Neuronal stem cell (in vitro differentiated cells): ENCODE results near the gene SPEM2.
"Not testable (repeated sequence)": the region's sequence is repeated elsewhere in the genome, so short reads cannot be mapped to it uniquely, and the experiment has no call there.

Experiments used
- DNase-seq: peaks from one replicate; pipeline ENCODE4 v3.0.0-alpha.2; 2013; ENCODE audit warnings: low spot score
- H2AFZ ChIP-seq: one replicate; pipeline ENCODE4 v1.6.1; 2013; ENCODE audit warnings: mild to moderate bottlenecking, low read length, inconsistent platforms
- H2AK5ac ChIP-seq: 2 replicates; pipeline ENCODE4 v1.6.1; 2013; ENCODE audit warnings: low read depth, mild to moderate bottlenecking, inconsistent platforms, low read length, moderate library complexity, mixed read lengths
- H2BK120ac ChIP-seq: 2 replicates; pipeline ENCODE4 v1.6.1; 2013; ENCODE audit warnings: low read depth, mild to moderate bottlenecking, inconsistent platforms, low read length, moderate library complexity, mixed read lengths
- H2BK12ac ChIP-seq: one replicate; pipeline ENCODE4 v1.6.1; 2013; ENCODE audit warnings: low read length, inconsistent platforms
- H2BK15ac ChIP-seq: 2 replicates; pipeline ENCODE4 v1.6.1; 2013; ENCODE audit warnings: mild to moderate bottlenecking, low read length, inconsistent platforms, mixed read lengths
- H2BK5ac ChIP-seq: one replicate; pipeline ENCODE4 v1.6.1; 2013; ENCODE audit warnings: inconsistent platforms, mild to moderate bottlenecking, low read length, moderate library complexity
- H3K14ac ChIP-seq: one replicate; pipeline ENCODE4 v1.6.1; 2013; ENCODE audit warnings: low read length, inconsistent platforms
- H3K18ac ChIP-seq: 2 replicates; pipeline ENCODE4 v1.6.1; 2013; ENCODE audit warnings: low read length, inconsistent platforms
- H3K23ac ChIP-seq: 2 replicates; pipeline ENCODE4 v1.6.1; 2013; ENCODE audit warnings: low read depth, mild to moderate bottlenecking, mixed read lengths, low read length, inconsistent platforms; ENCODE audit not compliant: poor library complexity
- H3K27ac ChIP-seq: replicated peaks from 3 replicates; pipeline ENCODE4 v1.5.1; 2013; ENCODE audit warnings: low read length, inconsistent platforms
- H3K27me3 ChIP-seq, 3 experiments: 2 replicates each; pipeline ENCODE4 v1.6.1; 2013; ENCODE audit warnings: low read length in 3 of 3, mild to moderate bottlenecking in 2 of 3, inconsistent platforms in 1 of 3, low read depth in 1 of 3, mixed read lengths in 1 of 3, moderate library complexity in 1 of 3; ENCODE audit not compliant: control insufficient read depth in 3 of 3, insufficient read depth in 3 of 3
- H3K36me3 ChIP-seq, 2 donors: replicated peaks in 1 of 2; 2 replicates each; pipeline ENCODE4 v1.6.1; 2013; ENCODE audit warnings: low read length in 2 of 2; ENCODE audit not compliant: control insufficient read depth in 2 of 2, insufficient read depth in 2 of 2
- H3K4ac ChIP-seq: 2 replicates; pipeline ENCODE4 v1.6.1; 2013; ENCODE audit warnings: inconsistent platforms, mild to moderate bottlenecking, low read length, moderate library complexity
- H3K4me1 ChIP-seq, 2 donors: 1 replicate in 1 of 2; 2 replicates in 1 of 2; pipeline ENCODE4 v1.6.1; 2013; ENCODE audit warnings: low read length in 2 of 2, low read depth in 1 of 2; ENCODE audit not compliant: control insufficient read depth in 2 of 2, insufficient read depth in 1 of 2
- H3K4me2 ChIP-seq: one replicate; pipeline ENCODE4 v1.6.1; 2013; ENCODE audit warnings: mild to moderate bottlenecking, low read length, inconsistent platforms; ENCODE audit not compliant: insufficient read depth, poor library complexity, severe bottlenecking
- H3K4me3 ChIP-seq, 2 donors: 2 replicates each; pipeline ENCODE4 v1.5.1; 2013; ENCODE audit warnings: low read length in 2 of 2, mild to moderate bottlenecking in 2 of 2, inconsistent platforms in 1 of 2, moderate library complexity in 1 of 2
- H3K79me1 ChIP-seq: one replicate; pipeline ENCODE4 v1.6.1; 2013; ENCODE audit warnings: low read depth, mild to moderate bottlenecking, inconsistent platforms, low read length, moderate library complexity
- H3K9ac ChIP-seq: one replicate; pipeline ENCODE4 v1.6.1; 2013; ENCODE audit warnings: mild to moderate bottlenecking, low read depth, low read length, inconsistent platforms; ENCODE audit not compliant: poor library complexity
- H3K9me3 ChIP-seq, 2 donors: replicated peaks in 1 of 2; 2 replicates each; pipeline versions ENCODE3 to v1.6.1; 2013; ENCODE audit warnings: low read length in 2 of 2, mild to moderate bottlenecking in 2 of 2, inconsistent platforms in 1 of 2, low read depth in 1 of 2, mixed read lengths in 1 of 2, moderate library complexity in 1 of 2; ENCODE audit not compliant: control insufficient read depth in 2 of 2, insufficient read depth in 1 of 2
- H4K8ac ChIP-seq: one replicate; pipeline ENCODE4 v1.6.1; 2013; ENCODE audit warnings: low read depth, mild to moderate bottlenecking, inconsistent platforms, low read length, moderate library complexity
- H4K91ac ChIP-seq: one replicate; pipeline ENCODE4 v1.6.1; 2013; ENCODE audit warnings: low read length, low read depth, mild to moderate bottlenecking, inconsistent platforms; ENCODE audit not compliant: poor library complexity
- WGBS, 2 donors: extraction: QIAGEN DNeasy Blood & Tissue Kit; methylation state at CpG; one replicate each; pipeline ENCODE4 v1.1.7; 2013; ENCODE audit warnings: missing lambda C conversion rate in 2 of 2, mixed read lengths in 1 of 2; ENCODE audit not compliant: insufficient read length in 2 of 2, insufficient replicate concordance in 1 of 2; ENCODE audit errors: extremely low coverage in 2 of 2; 5-methylcytosine and 5-hydroxymethylcytosine counted together

Gene SPEM2

GRCh38 chr17:7470457-7470973, 45.1 kb downstream of the SPEM2 start:
- H4K8ac ChIP-seq, H3K4me1 ChIP-seq, H3K4me3 ChIP-seq, H3K79me1 ChIP-seq, H3K27me3 ChIP-seq, H2BK120ac ChIP-seq, H4K91ac ChIP-seq, H3K9me3 ChIP-seq, H2AFZ ChIP-seq, DNase-seq, H3K4me2 ChIP-seq, H3K18ac ChIP-seq, H3K14ac ChIP-seq, H2BK5ac ChIP-seq, H3K23ac ChIP-seq, H2BK15ac ChIP-seq, H3K4ac ChIP-seq, H2BK12ac ChIP-seq, H3K9ac ChIP-seq, H2AK5ac ChIP-seq, H3K27ac ChIP-seq: not testable (repeated sequence)
- peaks cover 2 to 11% of the 10 kb centered on the region in 2 donors for H3K36me3 ChIP-seq
- WGBS, 2 donors = no CpG with 5 or more reads among the region's 8 CpGs

DNA sequence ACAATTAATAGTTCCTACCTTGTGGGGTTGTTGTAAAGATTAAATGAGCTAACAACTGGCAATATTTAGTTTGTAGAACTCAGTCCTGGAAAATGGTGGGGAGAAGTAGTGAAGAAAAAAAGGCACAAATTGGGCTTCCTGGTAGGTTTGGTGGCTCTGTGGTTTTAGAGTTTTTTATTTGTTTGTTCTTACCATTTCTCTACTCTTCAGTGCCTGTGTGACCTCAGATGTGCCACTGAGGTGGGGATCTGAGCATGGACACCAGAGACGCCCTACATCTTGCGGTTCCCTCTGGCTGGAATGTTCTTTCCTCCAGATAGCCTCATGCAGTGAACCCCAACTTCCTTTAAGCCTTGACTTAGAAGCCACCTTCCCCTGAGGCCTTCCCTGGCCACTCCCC, 46.3 kb downstream of the SPEM2 start:
- no peak overlapping the region for H2BK5ac ChIP-seq
- no peak overlapping the region for H3K14ac ChIP-seq
- H4K8ac ChIP-seq = no peak overlapping the region
- no peak overlapping the region for H3K4me2 ChIP-seq
- DNase-seq = no peak
- H3K27me3 ChIP-seq = no peaks in the 10 kb centered on the region
- no peak overlapping the region for H4K91ac ChIP-seq
- H3K4me3 ChIP-seq = no peak overlapping the region
- no peak overlapping the region for H3K9ac ChIP-seq
- H3K36me3 ChIP-seq = peaks cover 2 to 6% of the 10 kb centered on the region in 2 donors
- no CpG with 5 or more reads among the region's 2 CpGs for WGBS, 2 donors
- peaks cover 6 to 7% of the 10 kb centered on the region in 2 donors for H3K4me1 ChIP-seq
- H3K27ac ChIP-seq = no peak overlapping the region
- H3K79me1 ChIP-seq = peaks cover 10% of the 10 kb centered on the region
- H2AFZ ChIP-seq = no peak overlapping the region
- H3K23ac ChIP-seq = no peak overlapping the region
- no peak overlapping the region for H2BK120ac ChIP-seq
- H3K9me3 ChIP-seq = no peaks in the 10 kb centered on the region
- H3K18ac ChIP-seq = no peak overlapping the region
- H2BK15ac ChIP-seq = no peak overlapping the region
- H2AK5ac ChIP-seq = no peak overlapping the region
- no peak overlapping the region for H3K4ac ChIP-seq
- H2BK12ac ChIP-seq = no peak overlapping the region

DNA sequence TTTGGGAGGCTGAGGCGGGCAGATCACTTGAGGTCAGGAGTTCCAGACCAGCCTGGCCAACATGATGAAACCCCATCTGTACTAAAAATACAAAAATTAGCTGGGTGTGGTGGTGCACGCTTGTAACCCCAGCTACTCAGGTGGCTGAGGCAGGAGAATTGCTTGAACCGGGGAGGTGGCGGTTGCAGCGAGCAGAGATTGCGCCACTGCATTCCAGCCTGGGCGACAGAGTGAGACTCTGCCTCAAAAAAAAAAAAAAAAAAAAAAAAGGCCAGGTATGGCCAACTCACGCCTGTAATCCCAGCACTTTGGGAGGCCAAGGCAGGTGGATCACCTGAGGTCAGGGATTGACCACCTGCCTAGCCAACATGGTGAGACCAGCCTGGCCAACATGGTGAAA, 49.4 kb downstream of the SPEM2 start:
- not testable (repeated sequence) for H3K4me3 ChIP-seq, H3K27me3 ChIP-seq, H3K9me3 ChIP-seq, H2BK12ac ChIP-seq, H2BK120ac ChIP-seq, H3K9ac ChIP-seq, H2BK5ac ChIP-seq, H2AK5ac ChIP-seq, DNase-seq, H4K91ac ChIP-seq, H4K8ac ChIP-seq, H3K14ac ChIP-seq, H2AFZ ChIP-seq, H3K36me3 ChIP-seq, H3K27ac ChIP-seq, H3K18ac ChIP-seq, H3K4ac ChIP-seq, H3K4me2 ChIP-seq, H3K23ac ChIP-seq, H2BK15ac ChIP-seq
- peaks cover 14 to 16% of the 10 kb centered on the region in 2 donors for H3K4me1 ChIP-seq
- H3K79me1 ChIP-seq = peaks cover 18% of the 10 kb centered on the region
- no CpG with 5 or more reads among the region's 8 CpGs for WGBS, 2 donors

DNA sequence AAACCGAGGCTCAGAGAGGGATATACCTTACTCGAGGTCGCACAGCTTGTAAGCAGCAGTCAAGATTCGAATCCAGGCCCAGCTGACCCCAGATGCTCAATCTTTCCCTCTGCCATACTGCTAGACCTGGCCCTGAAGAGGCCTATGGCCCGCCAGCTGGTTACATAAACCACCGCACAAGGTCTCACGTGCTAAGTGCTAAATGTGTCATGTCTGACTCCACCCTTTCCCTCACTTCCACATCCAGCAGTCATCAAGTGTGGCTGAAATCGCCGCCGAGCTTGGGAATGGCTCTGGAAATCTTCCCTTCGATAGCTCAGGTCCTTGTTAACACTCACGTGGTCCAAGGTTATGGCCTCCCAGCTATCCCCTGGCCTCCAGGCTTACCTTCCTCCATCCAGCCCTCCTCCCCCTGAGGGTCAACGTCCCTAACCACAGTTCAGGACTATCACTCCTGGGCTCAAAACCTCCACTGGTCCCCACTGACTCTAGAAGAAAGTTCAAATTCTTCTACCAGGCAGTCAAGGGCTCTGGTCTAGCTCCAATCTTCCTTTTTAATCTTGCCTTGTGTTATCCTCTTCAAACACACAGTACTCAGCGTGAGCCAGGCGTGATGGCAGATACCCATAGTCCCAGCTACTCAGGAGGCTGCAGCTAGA, 50.5 kb downstream of the SPEM2 start:
- H3K27ac ChIP-seq = no peak overlapping the region

More for the DNA sequence above, 50.5 kb downstream of the SPEM2 start:
- Histone ChIP-seq H3K14ac (no peak overlapping the region), H3K18ac (no peak overlapping the region), H3K27me3 (no peaks in the 10 kb centered on the region), H3K4me2 (no peak overlapping the region), H3K9ac (no peak overlapping the region), H4K91ac (no peak overlapping the region), H2BK12ac (no peak overlapping the region), H2BK15ac (no peak overlapping the region), H3K4me3 (no peak overlapping the region), H3K79me1 (peaks cover 18% of the 10 kb centered on the region), H4K8ac (no peak overlapping the region), H2AFZ (no peak overlapping the region), H3K4me1 (peaks cover 18 to 20% of the 10 kb centered on the region in 2 donors), H3K4ac (no peak overlapping the region), H2BK120ac (no peak overlapping the region), H2BK5ac (no peak overlapping the region), H2AK5ac (no peak overlapping the region), H3K36me3 (peaks cover 0 to 3% of the 10 kb centered on the region in 2 donors), H3K23ac (no peak overlapping the region), H3K9me3 (no peaks in the 10 kb centered on the region)
- no CpG with 5 or more reads among the region's 15 CpGs for WGBS, 2 donors
- DNase-seq = no peak
